T-cell (primary cell): Measurements from ENCODE around the gene GRXCR2. TPM values are rescaled to one million over a fixed set of nuclear protein-coding genes. Genes with fewer than 3 reads are reported as not detected.

Experiments used
- ATAC-seq, 4 experiments: fragments of 200-7000 bp in 3 of 4; fragments of 150-1000 bp in 1 of 4; cut with Tn5 transposase; replicated peaks in 1 of 4; 1 replicate in 3 of 4; 2 replicates in 1 of 4; pipeline ENCODE4 v1.10.0; 2021; ENCODE audit warnings: moderate library complexity in 3 of 4, mild to moderate bottlenecking in 2 of 4, moderate number of reproducible peaks in 1 of 4
- CTCF ChIA-PET, 2 donors: fragments of 300-600 bp; sonication (Branson Sonifier 250); formaldehyde crosslinking; loops; one replicate each; lab custom pipeline; 2022; ENCODE audit warnings: antibody characterized with exemption in 2 of 2; lab: Charles Lee
- POLR2A ChIA-PET, 2 donors: fragments of 300-600 bp; sonication (Branson Sonifier 250); formaldehyde crosslinking; loops; one replicate each; lab custom pipeline; 2022; ENCODE audit warnings: antibody characterized with exemption in 2 of 2; lab: Charles Lee
- DNase-seq, 35 experiments: peaks; one replicate each; pipeline versions ENCODE4 v3.0.0 to v3.0.0-alpha.2; 2013 to 2023
- H3K27ac ChIP-seq: one replicate; pipeline ENCODE4 v1.5.1; 2013; ENCODE audit warnings: low read length
- H3K27me3 ChIP-seq, 2 experiments: replicated peaks in 1 of 2; 1 replicate in 1 of 2; 2 replicates in 1 of 2; pipeline versions ENCODE4 v1.6.1 to v1.7.0; 2013; ENCODE audit warnings: low read length in 1 of 2, mixed read lengths in 1 of 2; ENCODE audit not compliant: control insufficient read depth in 2 of 2, insufficient read depth in 2 of 2; ENCODE audit errors: extremely low read depth in 1 of 2
- H3K36me3 ChIP-seq, 2 donors: 1 replicate in 1 of 2; 2 replicates in 1 of 2; pipeline versions ENCODE4 v1.6.1 to v1.7.0; 2013; ENCODE audit warnings: low read length in 1 of 2; ENCODE audit not compliant: control insufficient read depth in 2 of 2, insufficient read depth in 1 of 2; ENCODE audit errors: extremely low read depth in 1 of 2
- H3K4me1 ChIP-seq, 2 experiments: 1 replicate in 1 of 2; 2 replicates in 1 of 2; pipeline versions ENCODE4 v1.6.1 to v1.7.0; 2013; ENCODE audit warnings: low read length in 2 of 2, mixed read lengths in 1 of 2; ENCODE audit not compliant: insufficient read depth in 2 of 2, control insufficient read depth in 1 of 2; ENCODE audit errors: extremely low read depth in 1 of 2
- H3K4me3 ChIP-seq, 2 donors: 1 replicate in 1 of 2; 2 replicates in 1 of 2; pipeline versions ENCODE4 v1.5.1 to v1.7.0; 2013; ENCODE audit warnings: mild to moderate bottlenecking in 2 of 2, low read length in 1 of 2, moderate library complexity in 1 of 2; ENCODE audit not compliant: control insufficient read depth in 1 of 2; ENCODE audit errors: extremely low read depth in 1 of 2
- H3K9me3 ChIP-seq: 2 replicates; pipeline ENCODE4 v1.7.0; 2013
- H3K27ac Mint-ChIP-seq, 2 donors: one replicate each; pipeline ENCODE4 v1.8.0; 2020 to 2021; ENCODE audit warnings: mild to moderate bottlenecking in 2 of 2, mixed read lengths in 2 of 2
- H3K27me3 Mint-ChIP-seq, 2 donors: one replicate each; pipeline ENCODE4 v1.8.0; 2021 to 2022; ENCODE audit warnings: mixed read lengths in 2 of 2
- H3K36me3 Mint-ChIP-seq: one replicate; pipeline ENCODE4 v1.8.0; 2021; ENCODE audit warnings: mixed read lengths
- H3K4me1 Mint-ChIP-seq, 3 donors: one replicate each; pipeline ENCODE4 v1.8.0; 2020 to 2022; ENCODE audit warnings: mixed read lengths in 3 of 3, mild to moderate bottlenecking in 1 of 3
- H3K4me3 Mint-ChIP-seq, 3 donors: one replicate each; pipeline ENCODE4 v1.8.0; 2020 to 2022; ENCODE audit warnings: mild to moderate bottlenecking in 3 of 3, mixed read lengths in 3 of 3, moderate library complexity in 3 of 3
- H3K9me3 Mint-ChIP-seq, 3 donors: one replicate each; pipeline ENCODE4 v1.8.0; 2020 to 2022; ENCODE audit warnings: mixed read lengths in 3 of 3
- WGBS: methylation state at CpG from one replicate; pipeline ENCODE4 v1.1.5; 2013; ENCODE audit warnings: missing lambda C conversion rate; ENCODE audit not compliant: insufficient coverage; 5-methylcytosine and 5-hydroxymethylcytosine counted together
- total RNA-seq, 35 experiments: library from RNA in 6 of 35; stranded (reverse) in 6 of 35; fragments of 120-200 nt in 1 of 35; gene quantifications; one replicate each; pipeline versions ENCODE4 v1.2.1 to v1.2.4 and lab custom pipeline; 2013 to 2026

The GRXCR2 gene
- total RNA-seq, 5 donors from 2014 or later (not counting 1 experiment from before 2014, with no cell fraction given) = not detected

DNA sequence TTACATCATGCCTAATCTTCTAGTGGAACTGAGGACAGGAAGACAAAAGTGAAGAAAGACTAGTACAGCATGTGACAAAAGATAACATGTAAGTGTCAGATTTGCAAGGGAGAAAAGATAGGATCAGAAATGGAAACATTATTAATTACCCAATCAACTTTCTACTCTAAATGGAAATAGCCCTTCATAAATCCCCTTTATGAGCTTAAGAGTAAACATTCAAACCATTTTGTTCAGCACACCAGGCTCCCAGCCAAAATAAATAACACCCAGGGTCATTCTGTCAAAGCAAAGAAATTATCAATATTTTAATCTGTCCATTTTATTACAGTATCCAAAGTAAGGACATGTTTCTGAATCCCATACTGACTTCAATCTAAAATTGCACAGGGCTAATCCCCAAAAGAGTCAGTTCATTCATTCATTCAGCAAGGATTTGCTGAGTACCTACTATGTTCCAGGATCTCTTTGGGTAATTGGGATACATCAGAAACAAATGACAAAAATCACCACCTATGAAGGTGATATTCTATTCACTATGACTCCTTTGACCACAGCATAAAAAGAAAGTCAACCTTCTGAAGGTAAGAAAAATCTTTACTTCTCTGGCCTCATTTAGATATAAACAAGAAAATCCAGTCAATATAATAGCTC lies 43.0 kb downstream of the GRXCR2 start:
- ChIA-PET CTCF (no interaction called here), POLR2A (no interaction called here)
- Mint-ChIP-seq H3K27me3 (peaks cover 5 to 6% of the 10 kb centered on the region in 2 donors), H3K36me3 (no peaks in the 10 kb centered on the region), H3K27ac (no peak overlapping the region), H3K4me1 (peaks cover 11 to 18% (median 12%) of the 10 kb centered on the region in 3 donors), H3K4me3 (no peak overlapping the region), H3K9me3 (no peaks in the 10 kb centered on the region)
- no peaks in the 10 kb centered on the region for H3K36me3 ChIP-seq
- no peaks in the 10 kb centered on the region for H3K9me3 ChIP-seq
- H3K27ac ChIP-seq = no peak overlapping the region
- H3K27me3 ChIP-seq = peaks cover 0 to 3% of the 10 kb centered on the region in 2 experiments
- no peak overlapping the region for H3K4me3 ChIP-seq
- DNase-seq (no peak), ATAC-seq (no peak)
- peaks cover 2% of the 10 kb centered on the region in 2 experiments for H3K4me1 ChIP-seq

DNA sequence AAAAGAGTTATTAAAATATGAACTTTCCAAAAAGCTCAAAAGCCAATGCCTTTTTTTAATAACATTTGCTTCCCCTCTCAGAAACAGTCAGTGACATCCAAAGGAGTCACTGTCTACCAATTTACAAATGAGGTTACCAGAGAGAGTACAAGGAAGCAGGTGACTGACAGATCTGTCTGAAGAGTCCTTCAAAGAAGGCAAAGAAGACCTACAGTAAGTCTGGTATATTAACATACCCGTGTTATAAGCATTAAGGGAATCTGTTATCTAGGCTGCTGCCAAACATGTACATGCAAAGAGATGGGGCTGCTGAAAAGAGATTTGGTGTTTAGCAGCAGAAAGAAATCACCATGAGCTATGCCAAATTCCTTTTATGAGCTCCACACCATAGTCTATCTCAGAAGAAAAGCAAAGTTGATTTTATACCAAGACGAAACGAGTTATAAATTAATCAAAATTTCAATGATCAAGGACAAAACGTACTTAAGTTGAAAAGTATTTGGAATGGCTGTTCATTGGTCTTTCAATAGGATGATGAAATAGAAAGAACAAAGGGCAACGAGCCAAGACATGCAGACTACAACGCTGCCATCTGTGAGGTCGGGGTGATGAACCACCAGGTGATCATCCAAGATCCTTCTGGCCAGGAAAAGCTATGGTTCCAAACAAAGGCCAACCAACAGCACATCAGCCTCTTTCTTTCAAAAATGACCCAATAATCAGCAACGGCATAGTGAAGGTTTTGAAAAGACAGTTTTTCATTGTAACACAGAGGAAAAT lies 45.7 kb downstream of the GRXCR2 start:
- DNase-seq = no peak
- H3K36me3 Mint-ChIP-seq = no peaks in the 10 kb centered on the region
- Histone ChIP-seq H3K27ac (no peak overlapping the region), H3K9me3 (no peaks in the 10 kb centered on the region), H3K36me3 (no peaks in the 10 kb centered on the region), H3K4me3 (no peak overlapping the region), H3K27me3 (no peaks in the 10 kb centered on the region), H3K4me1 (peaks cover 0 to 2% of the 10 kb centered on the region in 2 experiments)
- peaks cover 7% of the 10 kb centered on the region in 3 donors for H3K4me1 Mint-ChIP-seq
- H3K27ac Mint-ChIP-seq = no peak overlapping the region
- WGBS = 67% methylated on average over 1 of the region's 8 CpGs
- ChIA-PET POLR2A (no interaction called here), CTCF (interaction anchor here (0.7 to 2.6 kb wide), 3 partner anchors 43 to 1623 kb away, joined by 3 to 20 read pairs (median 5); no protein-coding TSS in a partner anchor)
- ATAC-seq = no peak
- no peak overlapping the region for H3K4me3 Mint-ChIP-seq
- H3K27me3 Mint-ChIP-seq = no peaks in the 10 kb centered on the region
- H3K9me3 Mint-ChIP-seq = no peaks in the 10 kb centered on the region

DNA sequence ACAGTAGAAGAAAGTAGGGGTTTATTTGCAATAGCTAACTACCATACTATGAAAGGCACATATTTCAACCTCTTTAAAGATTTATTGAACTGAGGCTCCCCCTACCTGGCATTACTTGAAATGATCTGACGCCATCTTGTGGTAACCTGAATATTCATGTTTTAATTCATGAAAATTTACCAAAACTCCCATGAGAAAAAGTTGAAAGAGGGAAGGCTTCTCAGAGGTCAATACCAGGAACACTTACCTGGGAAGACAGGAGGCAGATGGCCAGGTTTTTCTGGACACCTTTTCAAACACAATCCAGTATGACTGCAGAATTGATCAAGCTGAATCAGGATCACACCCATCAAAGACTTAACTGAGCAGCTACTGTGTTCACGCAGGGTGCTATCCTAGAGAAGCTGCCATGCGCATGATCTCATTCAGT lies 47.0 kb downstream of the GRXCR2 start:
- H3K4me3 ChIP-seq = no peak overlapping the region
- WGBS = no CpG with 5 or more reads among the region's 3 CpGs
- H3K4me1 ChIP-seq = peaks cover 0 to 2% of the 10 kb centered on the region in 2 experiments
- peak in 1 of 35 experiments; percentile 41 for DNase-seq
- Mint-ChIP-seq H3K27ac (no peak overlapping the region), H3K27me3 (no peaks in the 10 kb centered on the region), H3K9me3 (no peaks in the 10 kb centered on the region), H3K36me3 (no peaks in the 10 kb centered on the region), H3K4me1 (peaks cover 3 to 5% (median 5%) of the 10 kb centered on the region in 3 donors), H3K4me3 (no peak overlapping the region)
- H3K36me3 ChIP-seq = no peaks in the 10 kb centered on the region
- POLR2A ChIA-PET = no interaction called here
- CTCF ChIA-PET = interaction anchor here (2.0 to 2.6 kb wide), 2 partner anchors 1622 kb away, joined by 5 to 20 read pairs; no protein-coding TSS in a partner anchor
- H3K9me3 ChIP-seq = no peaks in the 10 kb centered on the region
- H3K27me3 ChIP-seq = no peaks in the 10 kb centered on the region
- no peak for ATAC-seq
- H3K27ac ChIP-seq = no peak overlapping the region

DNA sequence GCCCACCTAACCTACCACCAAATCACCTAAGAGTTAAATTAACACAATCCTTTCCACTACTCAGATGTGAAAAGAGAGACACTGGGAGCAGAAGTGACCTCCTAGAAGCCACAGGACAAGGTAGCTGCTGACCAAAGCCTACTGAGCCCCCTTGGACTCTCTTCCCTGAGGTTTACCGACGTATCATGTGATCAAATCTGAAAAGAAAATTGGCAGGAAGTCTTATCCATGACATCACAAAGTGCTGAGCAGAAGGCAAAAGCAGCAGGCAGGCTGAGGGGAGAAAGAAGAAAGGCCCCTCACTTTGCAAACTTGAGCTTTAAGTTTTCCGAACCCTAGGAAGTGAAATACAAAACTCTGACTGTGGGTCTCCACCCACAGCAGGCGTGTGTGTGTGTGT lies 48.8 kb downstream of the GRXCR2 start:
- Mint-ChIP-seq H3K27ac (no peak overlapping the region), H3K27me3 (no peaks in the 10 kb centered on the region), H3K36me3 (no peaks in the 10 kb centered on the region), H3K4me1 (no peaks in the 10 kb centered on the region), H3K9me3 (no peaks in the 10 kb centered on the region), H3K4me3 (no peak overlapping the region)
- no peaks in the 10 kb centered on the region for H3K4me1 ChIP-seq
- no peaks in the 10 kb centered on the region for H3K9me3 ChIP-seq
- DNase-seq = no peak
- CTCF ChIA-PET = interaction anchor here in 1 of 2 donors (0.6 to 1.5 kb wide), 3 partner anchors 1614 to 1625 kb away, joined by 3 to 9 read pairs (median 3); no protein-coding TSS in a partner anchor
- H3K36me3 ChIP-seq = no peaks in the 10 kb centered on the region
- 57% methylated on average over 2 of the region's 4 CpGs for WGBS
- no peak overlapping the region for H3K27ac ChIP-seq
- ATAC-seq = no peak
- H3K27me3 ChIP-seq = no peaks in the 10 kb centered on the region
- POLR2A ChIA-PET = no interaction called here
- no peak overlapping the region for H3K4me3 ChIP-seq

DNA sequence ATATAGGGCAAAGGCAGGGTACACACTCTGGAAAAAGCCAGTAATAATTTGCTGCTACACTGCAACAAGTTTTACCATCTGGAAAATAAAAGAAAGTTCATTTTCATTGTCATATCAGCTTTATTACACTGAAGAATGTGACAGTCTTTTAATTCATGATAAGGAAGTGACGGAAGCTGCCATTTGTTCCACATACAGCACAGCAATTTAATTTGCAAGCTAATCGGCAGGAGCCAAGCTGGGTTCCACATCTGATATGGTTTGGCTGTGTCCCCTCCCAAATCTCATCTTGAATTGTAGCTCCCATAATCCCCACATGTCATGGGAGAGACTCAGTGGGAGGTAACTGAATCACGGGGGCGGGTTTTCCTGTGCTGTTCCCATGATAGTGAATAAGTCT lies 54.2 kb downstream of the GRXCR2 start:
- Histone ChIP-seq H3K36me3 (no peaks in the 10 kb centered on the region), H3K27ac (no peak overlapping the region), H3K9me3 (no peaks in the 10 kb centered on the region), H3K4me3 (no peak overlapping the region), H3K27me3 (no peaks in the 10 kb centered on the region), H3K4me1 (no peaks in the 10 kb centered on the region)
- WGBS = no CpG with 5 or more reads among the region's 4 CpGs
- H3K4me3 Mint-ChIP-seq = no peak overlapping the region
- H3K4me1 Mint-ChIP-seq = no peaks in the 10 kb centered on the region
- no peaks in the 10 kb centered on the region for H3K36me3 Mint-ChIP-seq
- no peak for DNase-seq
- H3K27me3 Mint-ChIP-seq = no peaks in the 10 kb centered on the region
- ChIA-PET CTCF (no interaction called here), POLR2A (no interaction called here)
- H3K9me3 Mint-ChIP-seq = no peaks in the 10 kb centered on the region
- H3K27ac Mint-ChIP-seq = no peak overlapping the region
- ATAC-seq = no peak

DNA sequence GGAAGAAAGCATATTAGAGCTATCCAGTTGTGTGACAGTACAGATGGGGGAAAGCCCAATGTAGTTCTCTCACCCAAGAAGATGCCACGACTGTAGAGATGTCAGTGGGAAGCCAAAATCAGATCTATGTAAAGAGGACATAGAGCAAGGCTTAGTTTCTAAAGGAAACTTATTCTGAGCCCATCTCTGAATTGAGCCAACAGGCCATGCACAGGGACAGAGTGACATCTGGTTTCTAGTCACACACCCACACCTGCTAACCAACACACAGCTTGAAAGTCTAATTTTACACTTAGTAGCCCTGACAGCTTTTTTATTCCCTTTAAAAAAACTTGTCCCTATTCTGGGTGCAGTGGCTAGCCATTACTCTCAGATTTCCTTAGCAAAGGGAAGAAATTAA lies 59.9 kb downstream of the GRXCR2 start:
- H3K9me3 ChIP-seq = no peaks in the 10 kb centered on the region
- Mint-ChIP-seq H3K9me3 (no peaks in the 10 kb centered on the region), H3K36me3 (no peaks in the 10 kb centered on the region), H3K4me3 (no peak overlapping the region), H3K27me3 (no peaks in the 10 kb centered on the region), H3K27ac (no peak overlapping the region), H3K4me1 (no peaks in the 10 kb centered on the region)
- WGBS = 40% methylated on average over 1 of the region's 1 CpG
- no peaks in the 10 kb centered on the region for H3K4me1 ChIP-seq
- no peak overlapping the region for H3K4me3 ChIP-seq
- no peaks in the 10 kb centered on the region for H3K36me3 ChIP-seq
- ATAC-seq (no peak), DNase-seq (no peak)
- CTCF ChIA-PET = no interaction called here
- no peak overlapping the region for H3K27ac ChIP-seq
- POLR2A ChIA-PET = no interaction called here
- no peaks in the 10 kb centered on the region for H3K27me3 ChIP-seq
